Activated CD8-positive, alpha-beta memory T cell treated with anti-CD3 and anti-CD28 coated beads, Interleukin-2, amount 50 U/mL, for 4 hours (primary cell): ENCODE data around the gene GATA2.

Experiments used
- DNase-seq: peaks from one replicate; pipeline ENCODE4 v3.0.0-alpha.2; 2020

GATA2 gene

GRCh38 chr3:128472449-128473179 is 20.4 kb downstream of the GATA2 start:
- no peak for DNase-seq

DNA sequence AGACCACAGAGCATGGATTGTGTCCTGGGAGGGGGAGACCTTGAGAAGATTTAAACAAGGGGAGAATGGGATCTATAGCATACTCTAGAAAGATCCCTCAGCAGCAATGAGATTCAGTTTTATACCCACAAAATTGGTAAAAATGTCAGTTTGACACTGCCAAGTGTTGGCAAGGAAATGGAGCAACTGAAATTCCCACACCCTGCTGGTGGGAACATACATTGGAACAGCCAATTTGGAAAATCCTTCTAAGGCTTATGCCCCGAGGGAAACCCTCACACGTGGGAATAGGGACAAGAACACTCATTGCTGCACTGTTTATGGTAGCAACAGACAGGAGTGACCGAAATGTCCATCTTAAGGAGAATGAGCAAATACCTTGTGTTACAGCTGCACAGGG is 21.3 kb downstream of the GATA2 start:
- no peak for DNase-seq

DNA sequence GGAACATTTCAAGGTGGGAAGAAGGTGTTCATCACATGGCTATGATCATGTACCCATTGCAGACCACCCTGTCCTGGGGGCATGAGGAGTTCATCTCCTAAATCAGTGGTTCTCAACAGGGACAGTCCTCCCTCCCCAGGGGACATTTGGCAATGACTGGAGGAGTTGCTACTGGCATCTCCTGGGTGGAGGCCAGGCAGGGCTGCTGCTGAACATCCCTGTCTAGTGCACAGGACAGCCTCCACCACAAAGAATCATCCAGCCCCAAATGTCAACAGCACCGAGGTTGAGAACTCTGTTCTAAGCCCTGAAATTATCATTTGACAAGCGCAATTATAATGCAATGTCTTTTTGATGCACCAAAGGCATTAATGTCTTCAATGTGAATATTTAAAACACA is 21.9 kb downstream of the GATA2 start:
- no peak for DNase-seq

GRCh38 chr3:128470134-128470899 is 22.7 kb downstream of the GATA2 start:
- no peak for DNase-seq

GRCh38 chr3:128469556-128469955 is 23.4 kb downstream of the GATA2 start:
- DNase-seq, result no peak

DNA sequence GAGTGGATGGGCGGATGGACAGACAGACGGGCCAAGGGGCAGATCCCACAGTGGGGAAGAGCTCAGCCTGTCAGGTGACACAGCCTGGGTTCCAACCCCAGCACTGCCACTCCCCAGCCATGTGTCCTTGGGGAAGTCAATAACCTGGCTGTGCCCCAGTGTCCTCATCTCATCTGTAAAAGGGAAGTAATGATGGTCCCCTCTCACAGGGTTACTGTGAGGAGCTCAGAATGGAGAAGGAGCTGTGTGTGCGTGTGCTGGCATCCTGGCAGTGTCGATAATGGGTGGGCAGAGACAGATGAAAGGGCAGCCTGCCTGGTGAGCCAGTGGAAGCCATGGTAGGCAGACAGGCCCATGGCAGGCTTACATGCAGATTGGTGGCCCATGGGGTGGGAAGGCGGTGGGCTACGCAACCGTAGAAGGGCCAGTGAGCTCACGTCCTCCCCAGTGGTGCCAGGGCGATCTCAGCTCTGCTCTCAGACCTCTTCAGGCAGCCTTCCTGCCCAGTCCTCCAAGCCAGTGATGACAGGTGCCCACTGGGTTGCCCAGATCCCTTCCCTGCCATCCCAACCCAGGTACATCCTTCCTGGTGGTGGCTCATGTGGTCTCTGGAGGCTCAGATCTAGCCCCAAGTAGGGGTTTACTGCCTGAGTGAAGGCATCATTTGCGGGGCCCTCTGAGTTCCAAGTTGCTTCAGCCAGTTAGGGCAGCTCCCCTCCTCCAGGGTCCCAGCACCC is 24.0 kb downstream of the GATA2 start:
- no peak for DNase-seq

DNA sequence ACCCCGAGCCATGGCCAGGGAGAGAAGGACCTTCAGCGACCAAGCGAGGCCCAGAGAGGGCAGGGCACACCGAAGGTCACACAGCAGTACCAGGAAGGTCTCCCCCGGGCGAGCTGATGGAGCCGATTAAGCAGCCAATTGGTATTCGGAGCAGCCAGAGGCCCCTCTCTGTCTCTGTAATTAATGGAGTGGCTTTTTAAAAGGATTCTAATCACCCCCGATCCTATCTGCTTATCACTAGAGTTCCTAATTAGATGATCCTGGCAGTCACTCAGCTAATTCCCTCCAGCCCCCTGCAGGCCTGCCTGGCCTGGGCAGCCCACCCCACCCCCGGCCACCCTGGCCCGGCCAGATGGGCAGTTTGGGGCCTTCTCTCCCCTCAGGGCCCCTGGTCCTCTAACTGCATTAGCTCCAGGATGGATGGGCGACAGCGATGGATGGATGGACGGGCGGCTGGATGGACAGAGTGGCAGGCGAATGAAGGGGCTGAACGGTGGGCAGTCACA is 24.7 kb downstream of the GATA2 start:
- DNase-seq, result no peak

DNA sequence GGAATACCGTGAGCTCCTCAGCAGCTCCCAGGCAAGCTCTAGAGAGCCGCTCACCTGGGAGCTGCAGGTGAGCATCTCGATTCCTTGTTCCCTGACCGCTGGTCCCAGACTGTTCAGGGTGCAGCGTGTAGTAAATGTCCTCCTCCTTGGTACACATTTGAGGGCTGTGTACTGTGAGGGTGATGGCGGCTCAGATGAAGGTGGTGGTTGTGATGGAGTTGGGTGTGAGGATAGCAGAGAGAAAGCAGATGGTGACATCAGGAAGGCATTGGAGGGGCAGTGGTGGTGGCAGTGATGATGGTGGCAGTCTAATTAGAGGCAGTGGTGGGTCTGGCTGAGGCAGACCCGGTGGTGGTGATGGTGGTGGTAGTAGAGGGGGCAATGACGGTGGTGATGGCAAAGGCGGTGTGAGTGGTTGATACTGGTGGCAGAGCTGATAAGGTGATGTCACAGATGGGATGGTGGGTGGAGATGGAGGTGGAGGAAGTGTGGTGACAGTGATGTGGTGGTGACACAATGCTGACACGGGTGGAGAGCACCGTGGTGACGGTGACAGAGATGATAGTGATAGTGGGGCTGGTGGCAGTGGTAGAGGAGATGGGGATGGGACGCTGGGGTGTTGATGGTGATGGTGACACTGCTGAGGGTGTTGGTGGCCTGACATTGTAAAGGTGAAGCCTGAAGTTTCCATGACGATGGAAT is 26.0 kb downstream of the GATA2 start, which contains the start of gene DNAJB8:
Gene DNAJB8, minus strand, starts transcription at position 51 of the 702 bp plus-strand sequence. CDS start 3,645 bp downstream, outside the sequence.
- peak; percentile 38 for DNase-seq

GRCh38 chr3:128464702-128465101 is 28.3 kb downstream of the GATA2 start:
- no peak for DNase-seq

DNA sequence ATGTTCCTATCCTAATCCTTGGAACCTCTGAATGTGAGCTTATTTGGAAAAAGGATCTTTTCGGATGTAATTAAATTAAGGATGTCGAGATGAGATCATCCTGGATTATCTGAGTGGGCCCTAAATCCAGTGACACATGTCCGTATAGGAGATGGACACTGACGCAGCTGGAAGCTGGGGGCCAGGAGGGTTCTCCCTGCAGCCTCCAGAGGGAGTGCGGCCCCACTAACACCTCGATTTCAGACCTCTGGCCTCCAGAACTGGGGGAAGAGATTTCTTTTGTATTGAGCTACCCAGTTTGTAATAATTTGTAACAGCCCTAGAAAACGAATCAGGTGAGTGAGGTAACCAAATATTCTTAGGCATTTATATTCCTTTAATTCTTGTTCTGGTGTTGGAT is 28.8 kb downstream of the GATA2 start:
- DNase-seq, result no peak

- no peak for DNase-seq
Measured at GRCh38 chr3:128463771-128464170, 29.2 kb downstream of the GATA2 start.

DNA sequence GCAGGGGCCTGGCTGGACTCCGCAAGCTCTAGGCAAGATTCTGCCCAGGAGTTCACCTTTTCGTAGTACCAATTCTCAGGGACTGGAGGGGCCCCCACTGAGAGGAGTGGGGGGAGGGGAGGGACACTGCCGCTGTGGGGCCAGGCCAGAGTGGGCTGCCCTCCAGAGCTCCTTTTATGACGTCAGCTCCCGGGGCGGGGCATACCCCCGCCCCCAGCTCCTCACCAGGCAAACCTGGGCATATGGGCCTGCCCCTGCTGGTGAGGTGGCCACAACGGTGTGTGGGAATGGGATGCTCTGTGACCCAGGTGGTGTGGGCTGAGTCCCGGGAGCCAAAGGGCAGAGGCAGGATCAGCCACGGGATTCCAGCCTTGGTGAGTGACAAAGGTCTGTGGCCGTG is 29.6 kb downstream of the GATA2 start:
- no peak for DNase-seq

- no peak for DNase-seq
Measured at GRCh38 chr3:128462931-128463330, 30.1 kb downstream of the GATA2 start.

GRCh38 chr3:128462341-128462910 is 30.6 kb downstream of the GATA2 start:
- DNase-seq, result no peak

DNA sequence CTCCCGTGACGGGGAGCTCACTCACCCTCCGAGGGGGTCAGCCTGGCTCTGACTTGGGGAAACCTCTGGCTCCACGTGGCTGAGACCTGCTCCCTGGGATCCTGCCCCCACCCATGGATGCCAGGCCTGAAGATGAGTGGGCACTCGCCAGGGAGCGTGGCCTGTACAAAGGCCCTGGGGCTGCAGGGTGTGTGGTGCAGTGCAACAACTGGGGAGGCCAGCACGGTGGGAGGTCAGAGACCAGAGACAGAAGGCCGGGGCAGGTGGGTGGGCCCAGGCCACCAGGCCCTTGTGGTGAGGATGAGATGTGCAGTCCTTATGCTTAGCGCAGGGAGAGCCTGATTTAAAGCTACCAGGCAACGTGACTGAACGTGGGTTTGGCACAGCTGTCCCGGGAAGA is 31.3 kb downstream of the GATA2 start:
- DNase-seq, result no peak

- DNase-seq, result no peak
Measured at GRCh38 chr3:128459461-128459820, 33.6 kb downstream of the GATA2 start.

GRCh38 chr3:128458746-128459460 is 34.1 kb downstream of the GATA2 start:
- no peak for DNase-seq

- DNase-seq, result no peak
Measured at GRCh38 chr3:128457937-128458336, 35.1 kb downstream of the GATA2 start.

- no peak for DNase-seq
Measured at GRCh38 chr3:128456776-128457715, 36.0 kb downstream of the GATA2 start.
